ENCODE data around the gene PRF1. TPM values are rescaled to one million over a fixed set of nuclear protein-coding genes. Genes with fewer than 3 reads are reported as not detected.

Gene PRF1
- total RNA-seq, 4 donors from 2014 or later = 0.18 to 2.1 (median 0.31) TPM; not detected in 1

DNA sequence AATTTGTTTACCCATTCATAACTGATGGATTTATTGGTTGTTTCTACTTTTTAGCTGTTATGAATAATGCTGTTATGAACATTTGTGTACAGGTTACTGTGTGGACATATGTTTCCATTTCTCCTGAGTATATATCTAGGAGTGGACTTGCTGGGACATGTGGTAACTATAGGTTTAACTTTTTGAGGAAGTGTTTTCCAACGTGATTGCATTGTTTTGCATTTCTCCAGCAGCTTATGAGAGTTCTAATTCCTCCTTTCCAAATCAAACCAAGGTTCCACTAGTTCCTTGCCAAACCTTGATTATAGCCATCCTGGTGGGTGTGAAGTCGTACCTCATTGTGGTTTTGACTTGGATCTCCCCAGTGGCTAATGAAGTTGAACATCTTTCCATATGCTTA lies 2.6 kb upstream of the PRF1 start:
- DNase-seq (no peak), ATAC-seq (no peak)
- H3K27ac ChIP-seq = no peak overlapping the region
- H3K36me3 ChIP-seq = no peaks in the 10 kb centered on the region
- H3K9me3 ChIP-seq = no peaks in the 10 kb centered on the region
- H3K4me3 ChIP-seq = no peak overlapping the region
- H3K27me3 ChIP-seq = no peaks in the 10 kb centered on the region
- TF ChIP-seq, protein P1, sequence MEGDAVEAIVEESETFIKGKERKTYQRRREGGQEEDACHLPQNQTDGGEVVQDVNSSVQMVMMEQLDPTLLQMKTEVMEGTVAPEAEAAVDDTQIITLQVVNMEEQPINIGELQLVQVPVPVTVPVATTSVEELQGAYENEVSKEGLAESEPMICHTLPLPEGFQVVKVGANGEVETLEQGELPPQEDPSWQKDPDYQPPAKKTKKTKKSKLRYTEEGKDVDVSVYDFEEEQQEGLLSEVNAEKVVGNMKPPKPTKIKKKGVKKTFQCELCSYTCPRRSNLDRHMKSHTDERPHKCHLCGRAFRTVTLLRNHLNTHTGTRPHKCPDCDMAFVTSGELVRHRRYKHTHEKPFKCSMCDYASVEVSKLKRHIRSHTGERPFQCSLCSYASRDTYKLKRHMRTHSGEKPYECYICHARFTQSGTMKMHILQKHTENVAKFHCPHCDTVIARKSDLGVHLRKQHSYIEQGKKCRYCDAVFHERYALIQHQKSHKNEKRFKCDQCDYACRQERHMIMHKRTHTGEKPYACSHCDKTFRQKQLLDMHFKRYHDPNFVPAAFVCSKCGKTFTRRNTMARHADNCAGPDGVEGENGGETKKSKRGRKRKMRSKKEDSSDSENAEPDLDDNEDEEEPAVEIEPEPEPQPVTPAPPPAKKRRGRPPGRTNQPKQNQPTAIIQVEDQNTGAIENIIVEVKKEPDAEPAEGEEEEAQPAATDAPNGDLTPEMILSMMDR (IDR thresholded peaks at IDR 0.05 in 4 of 5, conservative IDR thresholded peaks at IDR 0.05 in 1 of 5) = no peak
- no peak for TF ChIP-seq POLR2A (IDR thresholded peaks at IDR 0.05)
- in situ Hi-C loops (cut with MboI; ENCODE audit: low sequenced_read_pairs in 4 of 4) (no loop called here), intact Hi-C loops (cut with DNase I; ENCODE audit: low total_unique reads) (no loop called here)
- no peaks in the 10 kb centered on the region for H3K4me1 ChIP-seq

DNA sequence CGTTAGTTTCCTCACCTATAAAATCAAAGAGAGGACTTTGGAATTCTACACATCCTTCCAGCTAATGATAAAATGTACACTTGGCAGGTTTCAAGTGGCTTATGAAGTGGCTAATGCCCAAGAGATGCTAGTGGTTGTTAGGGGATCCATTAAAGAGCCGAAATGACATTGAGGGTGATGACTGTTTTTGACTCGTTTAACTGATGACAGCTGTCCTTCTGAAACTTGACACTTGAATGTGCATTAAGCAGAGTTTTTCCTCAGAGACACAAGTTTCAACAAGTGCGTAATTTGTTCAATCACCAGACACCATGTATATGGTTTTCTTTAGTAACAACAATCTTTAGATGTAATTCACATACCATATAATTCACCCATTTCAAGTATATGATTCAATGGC lies 1.6 kb upstream of the PRF1 start:
- no peak for TF ChIP-seq POLR2A (IDR thresholded peaks at IDR 0.05)
- TF ChIP-seq, protein P1 (IDR thresholded peaks at IDR 0.05 in 4 of 5, conservative IDR thresholded peaks at IDR 0.05 in 1 of 5) = no peak
- Histone ChIP-seq H3K36me3 (no peaks in the 10 kb centered on the region), H3K4me1 (no peaks in the 10 kb centered on the region), H3K9me3 (no peaks in the 10 kb centered on the region), H3K27ac (no peak overlapping the region), H3K27me3 (no peaks in the 10 kb centered on the region), H3K4me3 (no peak overlapping the region)
- in situ Hi-C loops (cut with MboI; ENCODE audit: low sequenced_read_pairs in 4 of 4) (no loop called here), intact Hi-C loops (cut with DNase I; ENCODE audit: low total_unique reads) (no loop called here)
- ATAC-seq (no peak), DNase-seq (no peak)

DNA sequence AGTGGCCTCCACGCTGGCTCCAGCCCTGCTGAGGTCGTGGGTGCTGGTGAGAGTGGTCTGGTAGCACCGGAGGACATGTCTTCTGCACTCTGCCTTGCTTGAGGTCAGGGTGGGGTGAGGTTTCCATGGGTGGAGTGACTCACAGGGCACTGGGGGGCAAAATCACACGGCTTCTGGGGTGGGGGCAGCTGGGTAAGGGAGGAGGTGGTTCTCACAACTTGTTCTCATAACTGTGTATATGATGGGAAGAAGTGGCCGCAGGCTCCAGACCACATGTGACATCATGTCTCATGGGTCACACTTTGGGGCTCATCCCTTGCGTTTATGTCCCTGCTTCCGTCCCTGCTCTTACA lies 884 bp upstream of the PRF1 start:
- no peak for TF ChIP-seq POLR2A (IDR thresholded peaks at IDR 0.05)
- TF ChIP-seq, protein P1 (IDR thresholded peaks at IDR 0.05 in 4 of 5, conservative IDR thresholded peaks at IDR 0.05 in 1 of 5) = no peak
- ATAC-seq (no peak), DNase-seq (no peak)
- in situ Hi-C loops (cut with MboI; ENCODE audit: low sequenced_read_pairs in 4 of 4) (no loop called here), intact Hi-C loops (cut with DNase I; ENCODE audit: low total_unique reads) (no loop called here)
- no peaks in the 10 kb centered on the region for H3K4me1 ChIP-seq
- no peak overlapping the region for H3K27ac ChIP-seq
- H3K36me3 ChIP-seq = no peaks in the 10 kb centered on the region
- no peaks in the 10 kb centered on the region for H3K9me3 ChIP-seq
- H3K4me3 ChIP-seq = no peak overlapping the region
- no peaks in the 10 kb centered on the region for H3K27me3 ChIP-seq

DNA sequence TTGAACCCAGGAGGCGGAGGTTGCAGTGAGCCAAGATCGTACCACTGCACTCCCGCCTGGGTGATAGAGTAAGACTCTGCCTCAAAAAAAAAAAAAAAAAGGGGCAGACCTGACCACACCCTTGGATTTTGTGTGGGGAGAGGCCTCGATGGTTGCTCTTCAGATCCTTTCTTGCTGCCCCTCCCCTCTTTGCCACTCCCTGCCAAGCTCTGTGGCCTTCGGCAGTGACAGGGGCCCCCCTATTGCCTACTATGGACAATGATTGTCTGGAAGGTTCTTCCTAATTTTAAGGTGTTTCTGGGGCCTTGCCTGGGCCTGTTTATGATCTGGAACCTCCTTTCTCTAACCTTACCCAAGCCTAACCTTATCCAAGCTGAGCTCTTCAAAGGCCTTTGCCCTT lies 795 bp downstream of the PRF1 start:
- intact Hi-C loops (cut with DNase I; ENCODE audit: low total_unique reads) (no loop called here), in situ Hi-C loops (cut with MboI; ENCODE audit: low sequenced_read_pairs in 4 of 4) (no loop called here)
- H3K27me3 ChIP-seq = no peaks in the 10 kb centered on the region
- H3K4me3 ChIP-seq = no peak overlapping the region
- H3K27ac ChIP-seq = no peak overlapping the region
- H3K9me3 ChIP-seq = no peaks in the 10 kb centered on the region
- no peak for ATAC-seq
- no peak for TF ChIP-seq POLR2A (IDR thresholded peaks at IDR 0.05)
- TF ChIP-seq, protein P1 (IDR thresholded peaks at IDR 0.05 in 4 of 5, conservative IDR thresholded peaks at IDR 0.05 in 1 of 5) = no peak
- DNase-seq = no peak
- no peaks in the 10 kb centered on the region for H3K36me3 ChIP-seq
- H3K4me1 ChIP-seq = no peaks in the 10 kb centered on the region

All from gastrocnemius medialis (tissue), 4 donors.